ENCODE results near the gene GAREM2.

Gene GAREM2

DNA sequence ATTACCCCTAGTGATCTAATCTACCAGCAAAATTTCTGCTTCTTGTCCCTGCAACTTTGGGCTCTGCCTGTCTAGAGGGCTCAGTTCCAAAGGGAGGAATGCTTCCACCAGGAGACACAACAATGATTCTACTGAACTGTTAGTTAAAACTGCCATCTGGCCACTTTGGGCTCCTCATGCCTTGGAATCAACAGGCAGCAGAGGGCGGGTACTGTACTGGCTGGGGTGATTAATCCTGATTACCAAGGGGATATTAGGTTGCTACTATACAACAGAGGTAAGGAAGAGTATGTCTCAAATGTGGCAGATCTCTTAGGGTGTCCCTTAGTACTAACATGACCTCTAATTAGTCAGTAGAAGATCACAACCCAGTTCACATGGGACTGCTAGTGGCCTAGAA, 50.1 kb downstream of the GAREM2 start:
- DNase-seq (ENCODE audit: low read depth): no peak
- no peak for TF ChIP-seq CTCF (IDR thresholded peaks at IDR 0.05; ENCODE audit: control insufficient read depth, insufficient read depth, low read depth, low read length, missing control alignments)
- no peak overlapping the region for H3K4me3 ChIP-seq (ENCODE audit: control insufficient read depth, low read depth, low read length)

- H3K4me3 ChIP-seq (ENCODE audit: control insufficient read depth, low read depth, low read length): no peak overlapping the region
- TF ChIP-seq CTCF (IDR thresholded peaks at IDR 0.05; ENCODE audit: control insufficient read depth, insufficient read depth, low read depth, low read length, missing control alignments): no peak
- no peak for DNase-seq (ENCODE audit: low read depth)
These were observed 51.2 kb downstream of the GAREM2 start for GRCh38 chr2:26224095-26224494.

DNA sequence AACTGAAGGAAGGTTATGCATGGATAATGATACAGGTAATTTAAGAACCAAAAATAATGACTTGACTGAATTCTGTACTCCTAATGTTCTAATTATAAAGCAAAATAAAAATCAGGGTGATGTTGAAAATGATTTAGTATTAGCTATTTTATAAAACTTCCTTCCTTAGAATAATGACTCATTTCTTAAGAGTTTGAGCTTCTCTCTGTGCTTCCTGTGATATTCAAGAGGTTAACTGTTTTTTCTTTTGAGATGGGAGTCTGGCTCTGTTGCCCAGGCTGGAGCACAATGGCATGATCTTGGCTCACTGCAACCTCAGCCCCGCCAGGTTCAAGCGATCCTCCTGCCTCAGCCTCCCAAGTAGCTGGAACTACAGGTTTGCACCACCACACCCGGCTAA, 56.7 kb downstream of the GAREM2 start:
- no peak for TF ChIP-seq CTCF (IDR thresholded peaks at IDR 0.05; ENCODE audit: control insufficient read depth, insufficient read depth, low read depth, low read length, missing control alignments)
- DNase-seq (ENCODE audit: low read depth): no peak
- H3K4me3 ChIP-seq (ENCODE audit: control insufficient read depth, low read depth, low read length): no peak overlapping the region

DNA sequence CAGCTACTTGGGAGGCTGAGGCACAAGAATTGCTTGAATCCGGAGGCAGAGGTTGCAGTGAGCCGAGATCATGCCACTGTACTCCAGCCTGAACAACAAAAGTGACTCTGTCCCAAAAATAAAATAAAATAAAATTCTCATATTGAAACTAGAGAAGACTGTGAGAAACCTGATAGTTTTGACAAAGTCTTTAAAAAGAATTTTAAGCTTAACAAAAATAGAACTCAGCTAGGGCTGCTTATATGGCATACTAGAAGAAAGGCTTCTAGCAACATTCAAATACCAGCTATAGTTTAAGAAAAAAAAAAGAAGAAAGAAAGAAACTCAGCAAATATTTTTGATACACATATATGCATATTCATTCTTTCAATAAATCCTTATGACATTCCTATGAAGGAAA, 57.9 kb downstream of the GAREM2 start:
- DNase-seq (ENCODE audit: low read depth): no peak
- TF ChIP-seq CTCF (IDR thresholded peaks at IDR 0.05; ENCODE audit: control insufficient read depth, insufficient read depth, low read depth, low read length, missing control alignments): no peak
- no peak overlapping the region for H3K4me3 ChIP-seq (ENCODE audit: control insufficient read depth, low read depth, low read length)

- H3K4me3 ChIP-seq (ENCODE audit: control insufficient read depth, low read depth, low read length): no peak overlapping the region
- DNase-seq (ENCODE audit: low read depth): no peak
These were observed 62.2 kb downstream of the GAREM2 start for GRCh38 chr2:26235089-26235488.

GRCh38 chr2:26237868-26238267, 65.0 kb downstream of the GAREM2 start:
- no peak for TF ChIP-seq CTCF (IDR thresholded peaks at IDR 0.05; ENCODE audit: control insufficient read depth, insufficient read depth, low read depth, low read length, missing control alignments)
- DNase-seq (ENCODE audit: low read depth): no peak
- H3K4me3 ChIP-seq (ENCODE audit: control insufficient read depth, low read depth, low read length): no peak overlapping the region

More at GRCh38 chr2:26235089-26235488, 62.2 kb downstream of the GAREM2 start:
- peak; percentile 18 for TF ChIP-seq CTCF (IDR thresholded peaks at IDR 0.05; ENCODE audit: control insufficient read depth, insufficient read depth, low read depth, low read length, missing control alignments)

Data from AG09309 (cell line).